ENCODE data around the gene ACE. TPM values are rescaled to one million over a fixed set of nuclear protein-coding genes. Genes with fewer than 3 reads are reported as not detected.

Gene ACE
- total RNA-seq, 1 experiment from 2014 or later = 4.5 TPM

- Histone ChIP-seq H3K4me3 (ENCODE audit: low read depth in 2 of 2, low read length in 2 of 2) (no peak overlapping the region), H3K27ac (ENCODE audit: low read length) (no peak overlapping the region), H3K4me1 (ENCODE audit: control insufficient read depth, insufficient read depth, low read length) (peaks cover 39% of the 10 kb centered on the region), H3K36me3 (ENCODE audit: control insufficient read depth, insufficient read depth, low read length) (no peaks in the 10 kb centered on the region), H3K27me3 (ENCODE audit: control insufficient read depth, insufficient read depth, low read length) (no peaks in the 10 kb centered on the region), H3K9me3 (ENCODE audit: control insufficient read depth, insufficient read depth, low read depth, low read length) (no peaks in the 10 kb centered on the region)
- TF ChIP-seq TCF7L2 (IDR thresholded peaks at IDR 0.05; ENCODE audit: low read depth, low read length) = no peak
- no peak for TF ChIP-seq REST (IDR thresholded peaks at IDR 0.05; ENCODE audit: insufficient read depth in 1 of 2, low read depth in 2 of 2, low read length in 1 of 2)
- no peak for TF ChIP-seq CTCF (IDR thresholded peaks at IDR 0.05)
- TF ChIP-seq SIN3A (IDR thresholded peaks at IDR 0.05; ENCODE audit: borderline replicate concordance, insufficient read depth, low read depth, low read length) = no peak
- intact Hi-C loops (cut with micrococcal nuclease; ENCODE audit: unreplicated experiment) = no loop called here
- BruUV-seq (replicated peaks) = no TSS peak
- in situ Hi-C loops (cut with HindIII; ENCODE audit: low pct_unique_long_range_greater_than_20kb, low sequenced_read_pairs) = no loop called here
- POLR2A ChIA-PET = no interaction called here
- DNase-seq (ENCODE audit: low read depth, low spot score) (no peak), ATAC-seq (no peak)
- CTCF ChIA-PET = no interaction called here
These were observed 35.2 kb upstream of the ACE start for GRCh38 chr17:63441654-63442053.

- POLR2A ChIA-PET = no interaction called here
- Histone ChIP-seq H3K4me3 (ENCODE audit: low read depth in 2 of 2, low read length in 2 of 2) (no peak overlapping the region), H3K36me3 (ENCODE audit: control insufficient read depth, insufficient read depth, low read length) (no peaks in the 10 kb centered on the region), H3K9me3 (ENCODE audit: control insufficient read depth, insufficient read depth, low read depth, low read length) (no peaks in the 10 kb centered on the region), H3K27ac (ENCODE audit: low read length) (no peak overlapping the region), H3K27me3 (ENCODE audit: control insufficient read depth, insufficient read depth, low read length) (no peaks in the 10 kb centered on the region), H3K4me1 (ENCODE audit: control insufficient read depth, insufficient read depth, low read length) (peaks cover 39% of the 10 kb centered on the region)
- no peak for DNase-seq (ENCODE audit: low read depth, low spot score)
- BruUV-seq (replicated peaks) = no TSS peak
- CTCF ChIA-PET = no interaction called here
- ATAC-seq = no peak
- in situ Hi-C loops (cut with HindIII; ENCODE audit: low pct_unique_long_range_greater_than_20kb, low sequenced_read_pairs) = no loop called here
- intact Hi-C loops (cut with micrococcal nuclease; ENCODE audit: unreplicated experiment) = no loop called here
- no peak for TF ChIP-seq REST (IDR thresholded peaks at IDR 0.05; ENCODE audit: insufficient read depth in 1 of 2, low read depth in 2 of 2, low read length in 1 of 2)
- no peak for TF ChIP-seq CTCF (IDR thresholded peaks at IDR 0.05)
- TF ChIP-seq POLR2AphosphoS5 (IDR thresholded peaks at IDR 0.05; ENCODE audit: low read depth, low read length) = no peak
These were observed 34.8 kb upstream of the ACE start for GRCh38 chr17:63442074-63442473.
